BE2C (cell line): Measurements from ENCODE around the gene ZNF691.
A peak's percentile ranks its signal among the peaks of the same experiment; 100 is the strongest.
"Not testable (repeated sequence)": the region's sequence is repeated elsewhere in the genome, so short reads cannot be mapped to it uniquely, and the experiment has no call there.

Source experiments
- DNase-seq: peaks from one replicate; pipeline ENCODE4 v3.0.0-alpha.2; 2020
- H3K27me3 ChIP-seq: fragments of 250-450 bp; sonication (Bioruptor Pico); 2 replicates; pipeline ENCODE4 v1.5.1; 2020; ENCODE audit warnings: mild to moderate bottlenecking
- H3K36me3 ChIP-seq: fragments of 250-450 bp; sonication (Bioruptor Pico); 2 replicates; pipeline ENCODE4 v1.5.1; 2020; ENCODE audit warnings: mild to moderate bottlenecking
- H3K4me1 ChIP-seq: fragments of 250-450 bp; sonication (Bioruptor Pico); 2 replicates; pipeline ENCODE4 v1.5.1; 2020
- H3K4me3 ChIP-seq: 2 replicates; pipeline ENCODE4 v1.5.1; 2011; ENCODE audit warnings: low read depth, low read length
- H3K9me3 ChIP-seq: fragments of 250-450 bp; sonication (Bioruptor Pico); 2 replicates; pipeline ENCODE4 v1.5.1; 2020
- CTCF ChIP-seq: IDR thresholded peaks from 2 replicates; pipeline ENCODE4 v1.5.1; 2012; ENCODE audit warnings: mild to moderate bottlenecking, low read depth, low read length

ZNF691 gene

GRCh38 chr1:42806593-42806992, 39.8 kb upstream of the ZNF691 start:
- DNase-seq, result no peak
- no peaks in the 10 kb centered on the region for H3K9me3 ChIP-seq
- H3K27me3 ChIP-seq, result no peaks in the 10 kb centered on the region
- TF ChIP-seq CTCF, result no peak
- H3K36me3 ChIP-seq, result no peaks in the 10 kb centered on the region
- 0 out of 2 replicates have a peak, but pooled peaks cover 3% of the 10 kb centered on the region for H3K4me1 ChIP-seq
- H3K4me3 ChIP-seq, result no peak overlapping the region

GRCh38 chr1:42807056-42807668, 39.3 kb upstream of the ZNF691 start:
- no peak overlapping the region for H3K4me3 ChIP-seq
- no peaks in the 10 kb centered on the region for H3K36me3 ChIP-seq
- no peak for DNase-seq
- H3K4me1 ChIP-seq, result 0 out of 2 replicates have a peak, but pooled peaks cover 3% of the 10 kb centered on the region
- TF ChIP-seq CTCF, result no peak
- H3K27me3 ChIP-seq, result no peaks in the 10 kb centered on the region
- no peaks in the 10 kb centered on the region for H3K9me3 ChIP-seq

- H3K4me3 ChIP-seq, H3K4me1 ChIP-seq, H3K9me3 ChIP-seq, H3K36me3 ChIP-seq, H3K27me3 ChIP-seq, DNase-seq: not testable (repeated sequence)
These were observed 31.6 kb upstream of the ZNF691 start for GRCh38 chr1:42814815-42815214.

GRCh38 chr1:42815941-42816584, 30.4 kb upstream of the ZNF691 start:
- peak overlapping the region; percentile 71 for H3K4me3 ChIP-seq
- no peaks in the 10 kb centered on the region for H3K9me3 ChIP-seq
- H3K36me3 ChIP-seq, result no peaks in the 10 kb centered on the region
- DNase-seq, result no peak
- TF ChIP-seq CTCF, result no peak
- no peaks in the 10 kb centered on the region for H3K27me3 ChIP-seq
- H3K4me1 ChIP-seq, result 0 out of 2 replicates have a peak, but pooled peaks cover 3% of the 10 kb centered on the region

- no peak for TF ChIP-seq CTCF
- Histone ChIP-seq H3K27me3 (no peaks in the 10 kb centered on the region), H3K36me3 (no peaks in the 10 kb centered on the region), H3K9me3 (no peaks in the 10 kb centered on the region), H3K4me1 (no peaks in the 10 kb centered on the region), H3K4me3 (peak within 1 kb of the TSS; percentile 71)
- DNase-seq, result peak; percentile 88
These were observed 29.6 kb upstream of the ZNF691 start, which contains the start of the genes ERMAP and SVBP for GRCh38 chr1:42816585-42817439. Gene ERMAP (plus strand): TSS chr1:42817122. CDS start chr1:42830449, 13,327 bp downstream. Gene SVBP (minus strand): TSS chr1:42817397. CDS start chr1:42816544, 853 bp downstream.

- no peaks in the 10 kb centered on the region for H3K4me1 ChIP-seq
These were observed 29.0 kb upstream of the ZNF691 start for GRCh38 chr1:42817440-42817767.

More at GRCh38 chr1:42817440-42817767, 29.0 kb upstream of the ZNF691 start:
- H3K4me3 ChIP-seq, result peak overlapping the region; percentile 55
- H3K36me3 ChIP-seq, result no peaks in the 10 kb centered on the region
- H3K9me3 ChIP-seq, result no peaks in the 10 kb centered on the region
- no peak for TF ChIP-seq CTCF
- DNase-seq, result no peak
- H3K27me3 ChIP-seq, result no peaks in the 10 kb centered on the region
